NCI-H446 treated with DMSO at 0.1 percent for 48 hours (cell line): ENCODE measurements around the gene C19orf18.
A peak's percentile ranks its signal among the peaks of the same experiment; 100 is the strongest.
"Not testable (repeated sequence)": the region's sequence is repeated elsewhere in the genome, so short reads cannot be mapped to it uniquely, and the experiment has no call there.

Experiments
- DNase-seq: peaks from one replicate; lab custom pipeline; 2025; lab: John Stamatoyannopoulos, UW

The C19orf18 gene

DNA sequence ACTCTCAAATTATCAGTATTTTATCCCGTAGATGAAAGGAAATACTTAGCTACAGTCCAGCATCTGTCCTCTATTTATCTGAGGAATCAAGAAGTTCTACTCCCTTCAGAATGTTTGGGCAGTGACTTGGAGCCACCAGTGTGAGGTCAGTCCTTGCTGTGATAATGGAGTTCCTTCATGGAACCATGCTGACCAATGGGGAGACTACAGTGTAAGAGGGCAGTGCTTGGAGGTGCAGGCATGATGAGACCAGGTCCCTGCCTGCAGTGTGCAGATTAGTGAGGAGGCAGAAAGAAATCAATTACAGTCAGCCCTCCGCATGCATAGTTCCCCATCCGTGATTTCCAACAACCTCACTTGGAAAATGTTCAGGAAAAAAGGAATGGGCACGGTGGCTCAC is at the start of gene C19orf18:
Gene C19orf18, minus strand, starts transcription at position 101 of the 400 bp plus-strand sequence. CDS start 102 bp downstream, outside the sequence.
- no peak for DNase-seq

GRCh38 chr19:58022283-58022660 is 47.9 kb upstream of the C19orf18 start:
- DNase-seq, result no peak

DNA sequence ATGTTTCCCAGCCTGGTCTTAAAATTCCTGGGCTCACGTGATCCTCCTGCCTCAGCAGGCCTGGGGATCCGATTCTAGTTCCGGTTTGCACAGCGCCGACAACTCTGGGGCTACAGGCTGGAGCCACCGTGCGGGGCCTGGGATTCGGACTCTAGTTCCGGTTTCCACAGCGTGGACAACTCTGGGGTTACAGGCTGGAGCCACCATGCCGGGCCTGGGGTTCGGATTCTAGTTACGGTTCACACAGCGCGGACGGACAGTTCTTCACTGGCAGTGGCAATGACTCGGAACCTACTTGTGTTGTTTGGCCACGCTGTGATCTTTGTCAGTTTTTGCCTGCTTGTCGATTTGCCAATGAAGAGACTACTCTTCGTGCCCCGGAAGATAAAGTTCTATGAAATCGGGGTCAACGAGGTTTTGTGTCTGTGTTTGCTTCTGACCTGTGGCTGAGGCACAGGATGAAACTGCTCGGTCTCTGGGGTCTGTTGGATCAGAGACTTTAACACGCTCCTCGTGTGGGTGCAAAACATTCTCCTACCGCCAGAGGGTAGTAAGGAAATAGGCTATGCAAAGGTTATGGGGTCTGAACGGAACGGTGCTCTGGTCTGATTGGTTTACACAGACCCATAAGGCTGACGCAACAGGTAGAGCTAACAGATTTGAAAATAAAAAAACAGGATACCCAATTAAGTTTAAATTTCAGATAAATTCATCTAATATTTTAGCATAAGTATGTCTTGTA is 47.4 kb upstream of the C19orf18 start:
- no peak for DNase-seq

- no peak for DNase-seq
Measured at GRCh38 chr19:58020129-58020528, 45.8 kb upstream of the C19orf18 start.

DNA sequence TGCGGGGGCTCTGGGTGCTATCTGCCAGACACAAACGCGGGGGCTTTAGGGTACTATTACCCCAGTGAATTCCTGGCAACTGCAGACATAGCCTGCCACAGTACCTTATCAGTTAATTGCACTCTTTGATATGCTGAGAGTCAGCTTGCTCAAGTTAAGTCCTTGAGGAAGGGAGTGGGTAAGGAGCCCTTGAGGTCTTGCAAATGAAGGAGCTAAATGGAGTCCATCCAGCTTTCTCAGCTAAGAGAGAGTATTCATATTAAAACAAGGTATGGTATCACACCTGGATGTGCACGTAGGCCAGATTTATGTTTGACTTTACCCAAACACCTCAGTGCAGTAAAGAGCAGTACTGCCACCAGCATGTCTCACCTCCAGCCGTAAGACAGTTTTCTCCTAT is 39.8 kb upstream of the C19orf18 start:
- DNase-seq, result no peak

- DNase-seq, result no peak
Measured at GRCh38 chr19:58010507-58010906, 36.2 kb upstream of the C19orf18 start.

DNA sequence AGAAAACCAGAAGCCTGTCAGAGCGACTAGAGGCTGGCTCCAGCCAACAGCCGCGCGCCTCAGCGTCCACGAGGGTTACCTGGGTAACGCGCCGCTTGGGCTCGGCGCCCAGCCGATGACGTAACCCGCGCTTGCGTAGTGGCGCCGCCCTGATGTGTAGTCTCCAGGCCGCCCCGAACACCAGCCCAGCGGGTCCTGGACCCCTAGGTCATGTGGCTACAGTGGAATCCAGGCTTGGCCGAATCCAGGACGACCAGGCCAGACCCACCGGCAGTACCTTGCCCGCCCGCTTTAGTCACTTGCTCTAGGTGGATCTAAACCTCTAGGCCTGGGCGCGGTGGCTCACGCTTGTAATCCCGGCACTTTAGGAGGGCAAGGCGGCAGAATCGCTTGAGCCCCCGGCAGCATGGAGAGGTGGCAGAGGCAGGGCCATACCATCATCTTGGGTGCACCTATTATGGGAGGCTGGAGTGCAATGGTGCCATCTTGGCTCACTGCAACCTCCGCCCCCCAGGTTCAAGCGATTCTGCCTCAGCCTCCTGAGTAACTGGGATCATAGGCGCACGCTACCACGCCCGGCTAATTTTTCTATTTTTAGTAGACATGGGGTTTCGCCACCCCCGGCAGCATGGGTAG is 35.5 kb upstream of the C19orf18 start:
- DNase-seq, result peak; percentile 3

DNA sequence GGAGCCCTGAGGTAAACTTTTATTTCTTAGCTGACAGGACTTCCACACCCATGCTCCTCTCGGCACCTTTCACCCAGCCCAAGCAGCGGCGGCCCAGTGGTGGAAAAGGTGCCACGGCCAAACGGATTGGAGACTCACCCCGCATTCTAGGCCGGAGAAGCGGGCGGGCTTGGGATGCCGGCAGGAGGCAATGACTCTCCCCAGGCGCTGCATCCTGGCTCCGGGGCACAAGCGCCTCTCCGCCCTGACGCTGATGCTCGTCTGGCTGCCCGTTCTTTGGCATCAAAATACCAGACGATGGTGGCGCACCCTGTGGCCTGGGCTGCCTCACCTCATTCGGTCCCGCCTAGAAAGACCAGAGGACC is 34.9 kb upstream of the C19orf18 start:
- DNase-seq, result no peak

DNA sequence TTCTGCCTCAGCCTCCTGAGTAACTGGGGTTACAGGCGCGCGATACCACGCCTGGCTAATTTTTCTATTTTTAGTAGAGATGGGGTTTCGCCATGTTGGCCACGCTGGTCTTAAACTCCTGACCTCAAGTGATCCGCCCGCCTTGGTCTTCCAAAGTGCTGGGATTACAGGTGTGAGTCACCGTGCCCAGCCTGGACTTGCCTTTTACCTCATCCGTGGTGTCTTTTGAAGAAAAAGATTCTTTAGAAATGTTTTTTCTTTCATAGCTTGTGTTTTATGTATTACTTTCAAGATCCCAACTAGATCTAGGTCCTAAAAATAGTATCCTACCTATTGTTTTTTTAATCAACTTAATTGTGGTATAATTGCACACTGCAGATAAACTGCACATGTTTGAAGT is 34.5 kb upstream of the C19orf18 start:
- DNase-seq, result not testable (repeated sequence)

DNA sequence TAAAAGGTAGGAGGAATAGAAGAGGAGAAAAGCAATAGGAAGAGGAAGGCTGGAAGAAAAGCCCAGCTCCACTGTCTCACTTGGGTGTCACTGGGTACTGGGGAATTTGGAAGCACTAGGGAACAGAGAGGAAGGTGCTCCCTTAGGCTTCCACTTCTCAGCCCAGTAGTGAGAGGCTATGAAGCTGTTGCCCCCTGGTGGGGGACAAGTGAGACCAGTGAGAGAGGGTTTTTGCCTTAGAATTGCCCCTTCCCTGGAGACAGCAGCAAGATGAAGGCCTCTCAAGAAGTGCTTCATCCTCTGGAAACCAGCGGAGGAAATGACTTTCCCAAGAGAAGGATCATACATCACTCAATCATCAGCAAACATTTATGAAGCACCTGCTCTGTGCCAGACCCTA is 33.0 kb upstream of the C19orf18 start:
- DNase-seq, result no peak

DNA sequence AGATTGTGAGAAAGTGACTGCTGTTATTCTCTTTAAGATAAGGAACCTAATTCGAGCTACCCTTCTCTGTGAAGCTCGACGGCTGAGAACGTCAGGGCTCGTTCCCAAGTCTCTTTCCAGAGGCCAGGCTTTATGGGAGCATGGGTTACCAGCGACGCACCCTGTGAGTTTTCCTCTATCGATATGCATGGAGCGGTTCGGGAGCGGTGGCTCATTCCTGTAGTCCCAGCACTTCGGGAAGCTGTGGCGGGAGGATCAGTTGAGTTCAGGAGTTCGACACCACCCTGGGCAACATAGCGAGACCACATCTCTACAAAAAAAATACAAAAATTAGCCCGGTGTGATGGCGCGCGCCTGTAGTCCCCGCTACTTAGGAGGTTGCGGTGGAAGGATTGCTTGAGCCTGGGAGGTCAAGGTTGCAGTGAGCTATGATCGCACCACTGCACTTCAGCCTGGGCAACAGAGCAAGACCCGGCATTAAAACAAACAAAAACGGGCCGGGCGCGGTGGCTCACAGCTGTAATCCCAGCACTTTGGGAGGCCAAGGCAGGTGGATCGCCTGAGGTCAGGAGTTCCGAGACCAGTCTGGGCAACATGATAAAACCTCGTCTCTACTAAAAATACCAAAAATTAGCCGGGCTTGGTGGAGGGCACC is 29.0 kb upstream of the C19orf18 start:
- no peak for DNase-seq

GRCh38 chr19:58002384-58003173 is 28.2 kb upstream of the C19orf18 start, which contains the start of gene ZNF606:
TSS of gene ZNF606 (minus strand) at chr19:58002820. CDS start at chr19:58001319, 1,501 bp downstream.
- peak; percentile 62 for DNase-seq

DNA sequence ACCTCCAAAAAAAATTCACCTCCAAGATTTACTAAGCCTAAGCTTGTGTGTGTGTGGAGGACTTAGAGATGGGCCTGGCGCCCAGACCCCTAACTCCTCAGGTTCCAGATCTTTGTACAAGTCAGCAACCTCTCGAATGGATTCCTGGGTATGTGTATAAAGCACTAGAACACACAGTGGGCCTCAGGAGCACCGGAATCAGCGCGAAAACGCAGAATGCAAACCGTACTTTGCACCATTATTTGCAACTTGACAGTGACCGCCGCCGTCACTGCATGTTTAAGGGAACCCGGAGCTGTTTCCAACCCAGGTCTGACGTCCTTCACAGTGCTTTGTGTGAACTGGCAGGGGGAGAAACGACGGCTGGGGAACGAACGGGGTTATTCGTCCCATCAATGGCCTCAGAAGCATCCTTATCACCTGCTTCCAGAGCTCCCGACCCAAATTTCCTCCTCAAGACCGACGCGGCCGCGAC is 27.6 kb upstream of the C19orf18 start:
- no peak for DNase-seq

DNA sequence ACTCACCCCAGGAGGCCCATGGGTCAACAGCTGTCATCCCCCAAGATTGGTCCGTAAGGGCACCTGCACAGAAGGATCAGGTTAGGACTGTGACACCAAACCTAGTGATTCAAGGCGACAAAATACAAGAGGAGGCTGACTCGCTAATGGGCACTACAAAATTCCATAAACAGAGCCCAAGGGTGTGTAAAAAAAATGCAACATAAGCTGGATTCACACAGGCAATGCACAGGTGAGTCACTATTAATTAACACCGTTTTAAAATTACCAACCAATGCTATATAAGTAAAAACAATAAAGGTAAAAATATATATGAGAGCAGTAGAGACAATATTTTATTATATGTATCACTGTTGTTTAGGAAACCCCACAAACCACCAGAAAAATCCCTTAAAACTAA is 26.3 kb upstream of the C19orf18 start:
- DNase-seq, result no peak

DNA sequence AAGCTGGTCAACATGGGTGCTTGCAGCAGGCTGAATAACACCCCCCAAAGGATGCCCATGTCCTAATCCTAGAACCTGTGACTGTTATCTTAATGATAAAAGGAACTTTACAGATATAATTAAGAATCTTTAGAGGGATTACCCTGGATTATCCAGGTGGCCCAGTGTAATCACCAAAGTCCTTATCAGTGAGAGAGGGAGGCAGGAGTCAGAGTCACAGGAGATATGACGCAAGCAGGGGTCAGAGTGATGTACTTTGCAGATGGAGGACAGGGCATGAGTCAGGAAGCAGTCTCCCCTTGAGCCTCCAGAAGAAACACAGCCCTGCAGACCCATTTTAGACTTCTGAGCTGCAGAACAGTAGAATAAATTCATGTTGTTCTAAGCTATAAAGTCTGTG is 18.5 kb upstream of the C19orf18 start:
- DNase-seq, result no peak

- DNase-seq, result no peak
Measured at GRCh38 chr19:57978586-57979289, 4.4 kb upstream of the C19orf18 start.

DNA sequence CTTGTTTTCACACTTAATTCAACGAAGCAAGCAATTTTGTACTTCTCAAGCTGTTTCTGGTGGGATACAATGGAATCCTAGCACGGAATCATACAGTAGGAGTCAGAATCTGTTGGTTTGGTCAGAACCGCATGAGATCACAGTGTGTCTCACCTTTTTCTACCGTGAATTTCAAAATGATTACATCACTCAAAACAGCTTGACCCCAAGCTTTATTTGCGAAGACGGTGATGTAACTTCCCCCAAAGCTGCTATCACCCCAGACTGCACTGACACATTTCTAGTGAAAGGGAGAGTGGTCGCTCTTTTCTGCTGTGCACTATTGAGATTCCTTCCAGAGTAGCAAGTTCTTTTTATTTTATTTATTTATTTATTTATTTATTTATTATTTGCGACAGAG is 9.6 kb downstream of the C19orf18 start:
- DNase-seq, result no peak

GRCh38 chr19:57961785-57962184 is 12.5 kb downstream of the C19orf18 start:
- DNase-seq, result no peak

GRCh38 chr19:57954996-57955395 is 19.3 kb downstream of the C19orf18 start:
- no peak for DNase-seq

- no peak for DNase-seq
Measured at GRCh38 chr19:57949702-57950101, 24.6 kb downstream of the C19orf18 start.

DNA sequence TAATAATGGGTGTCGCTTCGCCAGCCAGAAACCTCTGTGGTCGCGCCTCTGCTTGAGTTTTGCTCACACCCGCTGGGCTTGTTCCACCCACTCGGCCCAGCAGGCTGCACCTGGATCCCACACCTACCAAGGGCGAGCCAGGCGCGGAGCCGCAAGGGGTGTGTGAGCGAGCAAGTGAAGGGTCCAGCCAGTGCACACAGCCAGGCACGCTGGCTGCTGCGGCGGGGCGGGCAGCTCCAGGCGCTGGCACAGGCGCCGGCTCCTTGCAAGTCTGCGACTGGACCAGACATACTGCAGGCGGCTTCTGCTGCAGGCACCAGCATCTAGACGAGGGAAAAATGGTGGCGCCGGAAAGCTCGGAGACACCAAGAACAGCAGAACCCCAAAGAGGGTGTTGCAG is 25.0 kb downstream of the C19orf18 start:
- no peak for DNase-seq
